SK-N-MC (cell line): Measurements from ENCODE around the gene GSG1L.

Experiments used
- EZH2 ChIP-seq: fragments of 200-600 bp; sonication (generic); IDR thresholded peaks from one replicate; pipeline ENCODE4 v1.6.1; 2017; ENCODE audit warnings: antibody characterized with exemption
- POLR2AphosphoS5 ChIP-seq: IDR thresholded peaks from 2 replicates; pipeline ENCODE4 v1.6.1; 2012; ENCODE audit warnings: mild to moderate bottlenecking, low read depth, low read length, borderline replicate concordance

DNA sequence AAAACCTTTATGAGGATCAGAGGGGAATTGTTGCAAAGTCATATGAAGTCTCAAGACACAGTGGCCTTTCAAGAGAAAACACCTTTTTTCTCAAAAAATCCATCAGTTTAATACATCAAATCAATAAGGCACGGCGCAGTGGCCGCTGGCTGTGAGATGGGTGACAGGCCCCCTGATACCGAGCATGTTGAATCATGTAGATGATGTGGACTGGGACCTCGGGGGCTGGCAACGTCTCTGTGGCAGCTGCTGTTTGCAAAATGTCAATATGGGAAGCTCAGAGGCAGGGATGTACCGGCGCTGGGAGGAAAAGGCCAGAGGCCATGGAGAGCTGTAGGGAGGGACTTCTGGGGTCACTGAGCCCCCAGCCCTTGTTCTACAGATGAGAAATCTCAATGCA is 169.1 kb downstream of the GSG1L start:
- TF ChIP-seq POLR2AphosphoS5, result no peak
- TF ChIP-seq EZH2, result no peak
